WTC11 (cell line): Measurements from ENCODE around the gene SIK2. TPM values are rescaled to one million over a fixed set of nuclear protein-coding genes. Genes with fewer than 3 reads are reported as not detected.

Experiments used
- ATAC-seq: fragments of 200-7000 bp; cut with Tn5 transposase; 2 replicates; pipeline ENCODE4 v1.10.0; 2021; ENCODE audit warnings: mild to moderate bottlenecking, moderate library complexity
- CTCF ChIA-PET: fragments of 300-600 bp; sonication (Branson Sonifier 250); formaldehyde crosslinking; loops from one replicate; lab custom pipeline; 2021; ENCODE audit warnings: antibody characterized with exemption; lab: Charles Lee
- POLR2A ChIA-PET: fragments of 350-600 bp; sonication (Branson Sonifier 250); formaldehyde crosslinking; loops from one replicate; lab custom pipeline; 2021; ENCODE audit warnings: antibody characterized with exemption; lab: Charles Lee
- DNase-seq: peaks from one replicate; pipeline ENCODE4 v3.0.0; 2021; ENCODE audit warnings: low spot score
- H3K27ac Mint-ChIP-seq: 2 replicates; pipeline ENCODE4 v1.8.0; 2021; ENCODE audit warnings: mixed read lengths
- H3K27me3 Mint-ChIP-seq: 2 replicates; pipeline ENCODE4 v1.8.0; 2021; ENCODE audit warnings: low read depth, mild to moderate bottlenecking, moderate library complexity, mixed read lengths
- H3K36me3 Mint-ChIP-seq: 2 replicates; pipeline ENCODE4 v1.8.0; 2021; ENCODE audit warnings: mixed read lengths
- H3K4me1 Mint-ChIP-seq: 2 replicates; pipeline ENCODE4 v1.8.0; 2022; ENCODE audit warnings: mixed read lengths
- H3K4me3 Mint-ChIP-seq: 2 replicates; pipeline ENCODE4 v1.8.0; 2021; ENCODE audit warnings: mild to moderate bottlenecking, moderate library complexity, mixed read lengths
- H3K9me3 Mint-ChIP-seq: 2 replicates; pipeline ENCODE4 v1.8.0; 2021; ENCODE audit warnings: mixed read lengths
- CBFB ChIP-seq: sonication (generic); formaldehyde crosslinking; IDR thresholded peaks from 2 replicates; pipeline ENCODE4 v1.8.1; 2022; ENCODE audit warnings: mild to moderate bottlenecking, low read depth, missing genetic modification reagents
- EMX1 ChIP-seq: fragments of 250-450 bp; sonication (Bioruptor Pico); IDR thresholded peaks from 2 replicates; pipeline ENCODE4 v1.8.0; 2021; ENCODE audit warnings: mild to moderate bottlenecking
- ERG ChIP-seq: fragments of 250-450 bp; sonication (Bioruptor Pico); IDR thresholded peaks from 2 replicates; pipeline ENCODE4 v1.8.0; 2021; ENCODE audit warnings: mild to moderate bottlenecking
- FOXP4 ChIP-seq: sonication (generic); formaldehyde crosslinking; IDR thresholded peaks from 2 replicates; pipeline ENCODE4 v1.8.0; 2022; ENCODE audit warnings: mild to moderate bottlenecking, missing genetic modification reagents
- GRHL2 ChIP-seq: fragments of 250-450 bp; sonication (Bioruptor Pico); IDR thresholded peaks from 2 replicates; pipeline ENCODE4 v1.8.0; 2022; ENCODE audit warnings: mild to moderate bottlenecking, moderate library complexity; ENCODE audit not compliant: insufficient replicate concordance, severe bottlenecking
- HMGA2 ChIP-seq: fragments of 250-450 bp; sonication (Bioruptor Pico); IDR thresholded peaks from 2 replicates; pipeline ENCODE4 v1.4.0; 2021; ENCODE audit warnings: mild to moderate bottlenecking, moderate library complexity
- NFE2L1 ChIP-seq: sonication (generic); formaldehyde crosslinking; IDR thresholded peaks from 2 replicates; pipeline ENCODE4 v1.8.1; 2023; ENCODE audit warnings: missing genetic modification reagents
- PRDM15 ChIP-seq: sonication (generic); formaldehyde crosslinking; IDR thresholded peaks from 2 replicates; pipeline ENCODE4 v1.8.0; 2022; ENCODE audit warnings: missing genetic modification reagents
- RELA ChIP-seq: sonication (generic); formaldehyde crosslinking; IDR thresholded peaks from 2 replicates; pipeline ENCODE4 v1.8.1; 2022; ENCODE audit warnings: missing genetic modification reagents, mild to moderate bottlenecking, borderline replicate concordance
- SMAD4 ChIP-seq: sonication (generic); formaldehyde crosslinking; IDR thresholded peaks from 2 replicates; pipeline ENCODE4 v1.8.0; 2022; ENCODE audit warnings: mild to moderate bottlenecking, missing genetic modification reagents
- TCF7 ChIP-seq: sonication (generic); formaldehyde crosslinking; IDR thresholded peaks from 2 replicates; pipeline ENCODE4 v1.8.0; 2022; ENCODE audit warnings: mild to moderate bottlenecking, low read depth, missing genetic modification reagents, moderate library complexity
- ZNF219 ChIP-seq: sonication (generic); formaldehyde crosslinking; IDR thresholded peaks from 2 replicates; pipeline ENCODE4 v1.8.0; 2023; ENCODE audit warnings: missing genetic modification reagents, mild to moderate bottlenecking, borderline replicate concordance
- ZNF263 ChIP-seq: sonication (generic); formaldehyde crosslinking; IDR thresholded peaks from 2 replicates; pipeline ENCODE4 v1.8.1; 2022; ENCODE audit warnings: low read depth, mild to moderate bottlenecking, moderate library complexity, missing genetic modification reagents
- ZNF512 ChIP-seq: sonication (generic); formaldehyde crosslinking; IDR thresholded peaks from 2 replicates; pipeline ENCODE4 v1.8.1; 2022; ENCODE audit warnings: missing genetic modification reagents, borderline replicate concordance
- total RNA-seq: library from RNA; stranded (reverse); gene quantifications from 3 replicates; pipeline ENCODE4 v1.2.3, GENCODE V29; 2021
- TF ChIP-seq, protein P1 (sequence below): sonication (generic); formaldehyde crosslinking; IDR thresholded peaks from 2 replicates; pipeline ENCODE4 v1.8.0; 2023; ENCODE audit warnings: mild to moderate bottlenecking, missing genetic modification reagents
- TF ChIP-seq, protein P2 (sequence below): fragments of 250-450 bp; sonication (Bioruptor Pico); conservative IDR thresholded peaks from 2 replicates; pipeline ENCODE4 v1.9.0; 2021; ENCODE audit warnings: mild to moderate bottlenecking

The SIK2 gene
- total RNA-seq, 1 experiment from 2014 or later, result 7.2 TPM

DNA sequence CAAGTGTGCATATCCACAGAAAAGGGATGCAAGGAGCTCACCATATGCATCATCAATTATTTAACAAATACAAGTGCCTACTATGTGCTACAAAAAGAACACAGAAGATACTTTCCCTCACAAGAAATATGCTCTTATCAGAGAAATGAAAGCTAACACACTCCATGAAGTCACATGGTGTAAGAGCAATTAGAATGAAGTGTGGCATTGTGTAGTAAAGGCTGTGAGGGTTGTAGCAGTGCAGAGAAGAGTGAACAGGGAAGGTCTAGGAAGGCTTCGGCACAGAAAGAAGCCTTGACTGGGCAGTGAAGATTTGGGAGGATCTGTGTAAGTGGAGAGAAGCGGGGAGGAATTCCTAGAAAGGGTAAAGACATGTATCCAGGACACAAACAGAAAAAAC is 141.5 kb downstream of the SIK2 start:
- Mint-ChIP-seq H3K36me3 (peaks cover 65% of the 10 kb centered on the region), H3K4me3 (no peak overlapping the region), H3K27ac (no peak overlapping the region), H3K27me3 (no peaks in the 10 kb centered on the region), H3K4me1 (no peaks in the 10 kb centered on the region), H3K9me3 (no peaks in the 10 kb centered on the region)
- ATAC-seq (no peak), DNase-seq (no peak)
- ChIA-PET POLR2A (interaction anchor here (1.0 kb wide), 1 partner anchor 23 kb away, joined by 3 read pairs; no protein-coding TSS in a partner anchor), CTCF (no interaction called here)
- TF ChIP-seq TCF7, result no peak
- TF ChIP-seq GRHL2, result no peak
- no peak for TF ChIP-seq SMAD4
- no peak for TF ChIP-seq PRDM15 (CRISPR knock-in tag)
- no peak for TF ChIP-seq EMX1 (CRISPR knock-in tag)
- TF ChIP-seq, protein P1, sequence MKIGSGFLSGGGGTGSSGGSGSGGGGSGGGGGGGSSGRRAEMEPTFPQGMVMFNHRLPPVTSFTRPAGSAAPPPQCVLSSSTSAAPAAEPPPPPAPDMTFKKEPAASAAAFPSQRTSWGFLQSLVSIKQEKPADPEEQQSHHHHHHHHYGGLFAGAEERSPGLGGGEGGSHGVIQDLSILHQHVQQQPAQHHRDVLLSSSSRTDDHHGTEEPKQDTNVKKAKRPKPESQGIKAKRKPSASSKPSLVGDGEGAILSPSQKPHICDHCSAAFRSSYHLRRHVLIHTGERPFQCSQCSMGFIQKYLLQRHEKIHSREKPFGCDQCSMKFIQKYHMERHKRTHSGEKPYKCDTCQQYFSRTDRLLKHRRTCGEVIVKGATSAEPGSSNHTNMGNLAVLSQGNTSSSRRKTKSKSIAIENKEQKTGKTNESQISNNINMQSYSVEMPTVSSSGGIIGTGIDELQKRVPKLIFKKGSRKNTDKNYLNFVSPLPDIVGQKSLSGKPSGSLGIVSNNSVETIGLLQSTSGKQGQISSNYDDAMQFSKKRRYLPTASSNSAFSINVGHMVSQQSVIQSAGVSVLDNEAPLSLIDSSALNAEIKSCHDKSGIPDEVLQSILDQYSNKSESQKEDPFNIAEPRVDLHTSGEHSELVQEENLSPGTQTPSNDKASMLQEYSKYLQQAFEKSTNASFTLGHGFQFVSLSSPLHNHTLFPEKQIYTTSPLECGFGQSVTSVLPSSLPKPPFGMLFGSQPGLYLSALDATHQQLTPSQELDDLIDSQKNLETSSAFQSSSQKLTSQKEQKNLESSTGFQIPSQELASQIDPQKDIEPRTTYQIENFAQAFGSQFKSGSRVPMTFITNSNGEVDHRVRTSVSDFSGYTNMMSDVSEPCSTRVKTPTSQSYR (CRISPR knock-in tag), result no peak
- TF ChIP-seq, protein P2, sequence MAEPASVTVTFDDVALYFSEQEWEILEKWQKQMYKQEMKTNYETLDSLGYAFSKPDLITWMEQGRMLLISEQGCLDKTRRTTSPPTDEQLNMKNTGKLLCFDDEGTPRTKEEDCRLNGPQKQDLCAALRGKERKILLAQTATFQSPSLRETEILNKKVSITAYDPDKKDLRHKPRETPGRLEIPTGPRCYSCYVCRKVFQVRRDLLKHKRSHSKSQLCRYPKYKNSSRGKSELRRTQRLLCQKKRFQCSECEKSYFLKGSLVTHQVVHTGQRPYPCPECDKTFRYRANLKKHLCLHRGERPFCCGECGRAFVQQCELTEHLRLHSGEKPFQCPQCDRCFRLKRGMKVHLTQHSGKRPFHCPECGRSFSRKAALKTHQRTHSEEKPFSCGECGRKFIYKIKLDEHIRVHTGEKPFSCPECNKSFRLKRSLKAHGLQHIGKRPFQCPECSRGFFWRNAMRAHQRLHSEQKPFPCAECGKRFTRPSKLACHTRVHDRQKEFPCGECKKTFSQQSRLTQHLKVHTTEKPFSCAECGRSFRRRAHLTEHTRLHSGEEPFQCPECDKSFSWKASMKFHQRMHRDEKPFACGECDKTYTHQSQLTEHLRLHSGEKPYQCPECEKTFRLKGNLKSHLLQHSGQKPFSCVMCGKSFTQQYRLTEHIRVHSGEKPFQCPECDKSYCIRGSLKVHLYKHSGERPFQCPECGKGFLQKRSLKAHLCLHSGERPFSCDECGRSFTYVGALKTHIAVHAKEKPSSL (CRISPR knock-in tag), result no peak
- no peak for TF ChIP-seq CBFB (CRISPR knock-in tag)
- no peak for TF ChIP-seq HMGA2
- no peak for TF ChIP-seq ZNF263
- TF ChIP-seq ZNF219, result no peak

DNA sequence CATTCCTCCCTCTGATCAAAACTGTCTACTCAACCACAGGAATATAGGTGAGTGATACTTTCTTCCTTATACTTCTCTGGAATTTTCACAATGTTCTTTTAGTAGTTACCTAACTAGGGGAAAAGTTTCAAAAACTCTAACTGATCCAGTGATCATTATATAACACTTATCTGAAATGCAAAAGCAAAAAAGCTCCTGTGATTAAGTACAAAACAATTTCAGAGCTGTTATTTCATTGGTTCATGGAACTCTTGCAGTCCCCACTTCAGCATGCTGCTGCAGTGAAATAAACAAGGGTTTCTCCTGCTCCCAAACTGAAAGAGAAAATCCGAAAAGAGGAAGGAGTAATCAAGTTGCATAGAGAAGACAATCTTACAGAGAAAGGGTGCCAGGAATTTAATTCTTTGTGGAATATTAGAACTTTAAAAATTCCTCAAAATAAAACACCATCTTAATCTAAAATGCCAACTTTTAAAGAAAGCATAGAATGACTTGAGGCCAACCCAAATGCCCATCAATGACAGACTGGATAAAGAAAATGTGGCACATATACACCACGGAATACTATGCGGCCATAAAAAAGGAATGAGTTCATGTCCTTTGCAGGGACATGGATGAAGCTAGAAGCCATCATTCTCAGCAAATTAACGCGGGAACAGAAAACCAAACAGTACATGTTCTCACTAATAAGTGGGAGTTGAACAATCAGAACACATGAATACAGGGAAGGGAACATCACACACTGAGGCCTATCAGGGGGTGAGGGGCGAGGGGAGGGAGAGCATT is 143.7 kb downstream of the SIK2 start:
- Mint-ChIP-seq H3K27ac (no peak overlapping the region; the same call in 1 of the 2 replicates), H3K36me3 (peaks cover 71% of the 10 kb centered on the region), H3K27me3 (no peaks in the 10 kb centered on the region), H3K9me3 (no peaks in the 10 kb centered on the region), H3K4me3 (no peak overlapping the region), H3K4me1 (no peaks in the 10 kb centered on the region)
- CTCF ChIA-PET, result no interaction called here
- ATAC-seq (no peak), DNase-seq (no peak)
- POLR2A ChIA-PET, result no interaction called here
- TF ChIP-seq ZNF512 (CRISPR knock-in tag), result no peak
- no peak for TF ChIP-seq RELA
- no peak for TF ChIP-seq ERG (CRISPR knock-in tag)
- TF ChIP-seq FOXP4 (CRISPR knock-in tag), result no peak
- no peak for TF ChIP-seq NFE2L1 (CRISPR knock-in tag)
- TF ChIP-seq, protein P1 (CRISPR knock-in tag), result no peak
